GM19240 (cell line): Measurements from ENCODE around the gene TAS2R13.

Source experiments
- DNase-seq: peaks from one replicate; pipeline ENCODE4 v3.0.0; 2011; ENCODE audit warnings: low spot score; ENCODE audit not compliant: insufficient read length

Gene TAS2R13

GRCh38 chr12:10909462-10909861, at the start of gene TAS2R13:
Gene TAS2R13 (minus strand): TSS chr12:10909562. CDS start chr12:10909298, 264 bp downstream.
- no peak for DNase-seq

- DNase-seq, result no peak
Observed at GRCh38 chr12:10957741-10958140, 48.4 kb upstream of the TAS2R13 start.

- no peak for DNase-seq
Observed at GRCh38 chr12:10956085-10956484, 46.7 kb upstream of the TAS2R13 start.

- DNase-seq, result no peak
Observed at GRCh38 chr12:10952645-10953044, 43.3 kb upstream of the TAS2R13 start.

- no peak for DNase-seq
Observed at GRCh38 chr12:10943167-10943566, 33.8 kb upstream of the TAS2R13 start.

GRCh38 chr12:10941916-10942607, 32.7 kb upstream of the TAS2R13 start:
- DNase-seq, result no peak

- no peak for DNase-seq
Observed at GRCh38 chr12:10941369-10941768, 32.0 kb upstream of the TAS2R13 start.

- DNase-seq, result no peak
Observed at GRCh38 chr12:10940389-10940788, 31.0 kb upstream of the TAS2R13 start.

GRCh38 chr12:10939163-10939562, 29.8 kb upstream of the TAS2R13 start, which contains the start of gene TAS2R14:
Gene TAS2R14 (minus strand): TSS chr12:10939263. CDS start chr12:10939207, 56 bp downstream.
- no peak for DNase-seq

- no peak for DNase-seq
Observed at GRCh38 chr12:10936506-10936905, 27.1 kb upstream of the TAS2R13 start.

- no peak for DNase-seq
Observed at GRCh38 chr12:10928746-10929286, 19.5 kb upstream of the TAS2R13 start, which contains the start of gene PRH2. Gene PRH2 (plus strand): TSS chr12:10929236. CDS start chr12:10929274, 38 bp downstream.

- no peak for DNase-seq
Observed at GRCh38 chr12:10926269-10926668, 16.9 kb upstream of the TAS2R13 start.

- no peak for DNase-seq
Observed at GRCh38 chr12:10919809-10920208, 10.4 kb upstream of the TAS2R13 start.

- no peak for DNase-seq
Observed at GRCh38 chr12:10910380-10910779, 1.0 kb upstream of the TAS2R13 start.

GRCh38 chr12:10904686-10905085, 4.7 kb downstream of the TAS2R13 start:
- DNase-seq, result no peak

GRCh38 chr12:10901427-10901826, 7.9 kb downstream of the TAS2R13 start:
- no peak for DNase-seq

- DNase-seq, result no peak
Observed at GRCh38 chr12:10900972-10901371, 8.4 kb downstream of the TAS2R13 start.

- no peak for DNase-seq
Observed at GRCh38 chr12:10900530-10900929, 8.8 kb downstream of the TAS2R13 start.

GRCh38 chr12:10896854-10897253, 12.5 kb downstream of the TAS2R13 start:
- DNase-seq, result no peak

GRCh38 chr12:10891937-10892336, 17.4 kb downstream of the TAS2R13 start:
- no peak for DNase-seq

GRCh38 chr12:10889226-10889625, 20.1 kb downstream of the TAS2R13 start:
- no peak for DNase-seq

- no peak for DNase-seq
Observed at GRCh38 chr12:10884086-10884725, 25.2 kb downstream of the TAS2R13 start, which contains the start of gene PRH1. Gene PRH1 (minus strand): TSS chr12:10884255. CDS start chr12:10884217, 38 bp downstream.
